NCI-H1417 treated with DMSO at 0.1 percent for 48 hours (cell line): ENCODE results near the gene CCDC33.

Source experiments
- DNase-seq: peaks from one replicate; lab custom pipeline; 2025; lab: John Stamatoyannopoulos, UW

The CCDC33 gene

DNA sequence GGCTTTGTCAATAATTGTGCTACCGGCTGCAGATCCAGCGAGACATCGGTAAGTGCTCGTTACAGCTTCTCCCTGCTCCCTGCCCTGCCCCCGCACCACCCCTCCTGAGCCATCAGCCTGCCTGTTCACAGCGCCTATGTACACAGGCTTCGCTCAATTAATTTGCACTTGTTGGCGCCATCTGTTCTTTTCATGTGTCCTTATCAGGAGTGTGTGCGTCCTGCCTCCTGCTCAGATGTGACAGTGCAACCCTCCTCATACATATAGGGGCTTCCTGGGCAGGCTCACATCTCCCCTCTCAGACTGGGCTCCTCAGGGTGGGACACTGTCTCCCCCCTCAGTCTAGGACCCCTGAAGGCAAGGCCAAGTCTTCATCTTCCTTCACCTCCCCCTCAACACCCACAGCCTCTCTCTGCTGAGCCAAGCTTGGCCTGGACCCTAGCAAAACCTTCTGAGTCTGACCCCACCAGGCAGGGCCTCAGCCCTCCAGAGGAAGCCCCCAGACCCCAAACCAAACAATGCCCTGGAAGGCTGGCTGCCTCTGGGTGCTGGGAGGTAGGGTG, 76.4 kb downstream of the CCDC33 start:
- peak; percentile 98 for DNase-seq

DNA sequence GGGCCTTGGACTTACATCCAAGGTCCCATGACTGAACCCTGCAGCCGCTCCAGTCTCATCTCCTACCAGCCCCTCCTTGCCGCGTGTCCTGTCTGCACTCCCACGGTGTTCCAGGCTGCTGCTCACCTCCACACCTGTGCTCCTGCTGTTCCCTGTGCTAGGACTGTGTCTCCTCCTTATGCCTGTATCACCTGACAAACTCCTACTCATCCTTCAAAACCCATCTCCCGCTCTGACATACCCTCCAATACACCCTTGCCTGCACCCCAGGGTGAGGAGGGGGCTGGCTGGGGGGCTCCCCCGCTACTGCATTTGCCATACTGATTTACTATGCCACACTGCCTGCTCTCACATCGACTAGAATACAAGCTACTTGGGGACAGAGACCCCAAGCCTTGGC, 77.8 kb downstream of the CCDC33 start:
- no peak for DNase-seq

DNA sequence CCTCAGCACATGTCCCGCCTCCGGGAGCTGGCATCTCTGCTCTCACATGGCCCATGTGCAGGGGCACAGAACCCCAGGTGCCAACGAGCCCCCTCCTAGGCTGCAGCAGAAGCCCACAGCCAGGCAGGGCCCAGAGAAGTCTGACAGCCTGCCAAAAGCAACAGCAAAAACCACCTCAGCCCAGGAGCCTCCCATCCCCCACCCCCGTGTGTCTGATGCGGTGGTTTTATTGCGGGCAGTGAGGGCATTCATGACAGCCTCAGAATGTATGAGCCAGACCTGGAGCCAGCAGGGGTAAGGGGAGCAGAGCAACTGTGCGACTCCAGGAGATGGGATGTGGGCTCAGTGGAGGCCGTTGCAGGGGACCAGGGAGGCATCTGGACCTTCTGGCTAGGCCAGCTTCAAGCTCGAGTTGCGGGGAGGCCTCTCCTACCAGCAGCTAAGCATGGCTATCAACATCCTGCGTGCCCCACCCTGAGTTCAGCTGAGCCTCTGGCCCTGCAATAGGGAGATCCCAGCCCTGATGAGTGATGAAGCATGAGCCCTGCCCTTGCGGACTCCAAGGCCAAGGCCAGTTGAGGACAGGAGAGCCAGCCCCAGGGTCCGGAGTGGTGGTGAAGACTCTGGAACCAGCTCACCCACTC, 78.8 kb downstream of the CCDC33 start:
- no peak for DNase-seq

DNA sequence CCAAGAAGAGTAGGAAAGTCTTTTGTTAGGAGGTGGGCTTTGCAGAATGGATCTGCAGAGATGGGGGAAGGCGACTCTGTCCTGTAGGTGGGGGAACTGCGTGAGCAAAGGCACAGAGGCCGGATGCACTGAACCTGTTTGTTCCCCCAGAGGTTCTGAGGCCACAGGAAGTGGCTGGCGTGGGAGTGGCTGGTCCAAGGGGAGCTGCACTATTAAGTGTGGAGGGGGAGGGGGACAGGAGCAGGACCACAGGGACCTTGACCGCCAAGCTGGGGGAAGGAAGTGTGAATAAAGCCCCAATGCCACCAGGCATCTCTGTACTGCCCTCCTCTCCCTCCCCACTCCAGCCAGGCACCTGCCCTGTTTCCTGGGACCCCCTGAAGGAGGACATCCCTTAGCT, 79.5 kb downstream of the CCDC33 start:
- no peak for DNase-seq

DNA sequence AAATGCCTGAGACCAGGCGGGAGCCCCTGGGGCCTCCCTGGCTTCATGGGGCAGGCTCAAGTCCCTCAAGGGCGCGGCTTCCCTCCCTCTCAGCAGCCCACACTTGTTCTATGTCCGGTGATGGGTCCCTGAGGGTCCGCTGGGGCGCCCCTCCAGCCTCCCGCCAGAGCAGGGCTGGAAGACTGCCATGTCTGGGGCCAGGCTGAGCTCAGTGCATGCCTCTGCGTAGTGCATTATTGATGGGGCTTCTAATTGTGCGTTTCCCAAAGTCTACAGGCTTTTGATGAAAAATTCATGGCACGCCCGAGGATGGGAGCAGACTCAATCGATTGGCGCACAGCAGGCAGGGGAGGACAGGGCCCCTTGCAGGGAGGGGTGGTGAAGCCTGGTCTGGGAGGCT, 80.0 kb downstream of the CCDC33 start:
- DNase-seq, result no peak

DNA sequence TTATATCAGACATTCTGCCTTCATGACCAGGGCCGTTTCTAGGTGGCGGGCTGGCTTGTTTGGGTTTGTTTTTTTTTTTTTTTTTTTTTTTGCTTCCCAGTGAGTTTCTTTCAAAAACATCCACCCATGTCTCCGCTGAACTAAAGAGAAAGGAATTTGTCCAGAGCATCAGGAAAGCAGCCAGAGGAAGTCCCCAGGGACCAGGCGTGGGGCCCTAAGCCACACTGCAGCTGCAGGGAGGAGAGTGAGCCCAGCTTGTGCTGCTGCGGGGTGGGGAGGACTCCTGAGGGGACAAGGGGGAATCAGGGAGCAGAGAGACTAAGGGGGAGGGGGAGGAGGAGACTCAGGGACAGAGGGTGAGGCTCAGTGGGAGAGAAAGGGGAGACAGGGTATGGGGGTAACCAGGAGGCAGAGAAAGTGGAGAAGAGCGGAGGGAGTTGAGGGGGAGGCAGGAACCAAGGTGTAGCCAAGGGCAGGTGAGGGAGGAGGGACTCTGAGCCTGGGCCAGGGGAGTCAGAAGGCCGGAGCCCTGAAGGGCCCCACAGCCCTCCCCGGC, 81.8 kb downstream of the CCDC33 start:
- peak; percentile 53 for DNase-seq

DNA sequence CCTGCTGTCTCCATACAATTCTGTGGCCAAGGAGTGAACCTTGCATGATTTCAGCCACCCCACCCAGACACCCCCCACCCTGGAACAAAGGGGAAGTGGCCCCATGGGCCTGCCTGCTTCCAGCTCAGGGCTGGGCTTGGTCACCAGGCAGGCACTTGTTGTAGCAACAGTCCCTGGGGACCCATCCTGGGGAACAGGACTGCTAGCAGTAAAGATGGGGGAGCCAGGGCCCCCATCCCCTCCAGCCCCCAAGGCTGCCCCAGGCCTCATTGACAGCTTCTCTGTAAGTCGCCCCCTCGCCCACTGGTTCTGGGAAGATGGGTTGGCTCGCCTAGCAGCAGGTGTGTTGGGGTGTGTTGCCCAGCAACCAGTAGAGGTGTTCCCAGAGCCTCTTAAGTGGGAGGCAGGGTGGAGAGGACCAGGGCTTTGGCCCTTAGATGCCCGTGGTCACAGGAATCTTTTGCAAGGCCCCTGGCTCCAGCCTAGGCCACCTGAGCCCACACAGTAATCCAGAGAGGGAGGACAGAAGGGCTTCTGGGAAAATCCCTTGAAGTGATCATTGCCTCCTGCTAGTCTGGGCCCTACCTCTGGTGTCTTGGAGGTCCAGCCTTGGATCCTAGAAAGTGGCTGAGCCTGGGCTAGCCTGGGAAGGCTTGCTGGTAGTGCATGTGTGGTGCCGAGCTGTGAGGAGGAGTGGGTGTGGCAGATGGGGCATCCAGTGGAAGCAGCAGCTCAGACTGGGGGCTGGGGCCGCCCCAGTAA, 82.4 kb downstream of the CCDC33 start:
- DNase-seq, result peak; percentile 35

DNA sequence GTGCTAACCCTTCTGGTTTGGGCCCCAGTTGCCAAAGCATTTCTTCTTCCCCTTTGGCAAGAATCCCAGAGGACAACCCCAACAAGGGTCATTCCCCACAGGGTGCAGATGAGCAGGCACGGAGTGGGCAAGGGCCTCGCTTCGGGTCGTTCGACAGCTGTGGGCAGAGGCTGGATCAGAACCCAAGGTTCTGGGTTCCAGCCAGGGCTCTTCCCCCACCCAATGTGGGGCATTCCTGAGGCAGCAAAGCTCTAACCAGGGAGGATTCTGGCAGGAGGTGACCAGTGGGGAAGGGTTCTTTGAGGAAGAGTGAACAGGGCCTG, 83.0 kb downstream of the CCDC33 start:
- DNase-seq, result no peak

DNA sequence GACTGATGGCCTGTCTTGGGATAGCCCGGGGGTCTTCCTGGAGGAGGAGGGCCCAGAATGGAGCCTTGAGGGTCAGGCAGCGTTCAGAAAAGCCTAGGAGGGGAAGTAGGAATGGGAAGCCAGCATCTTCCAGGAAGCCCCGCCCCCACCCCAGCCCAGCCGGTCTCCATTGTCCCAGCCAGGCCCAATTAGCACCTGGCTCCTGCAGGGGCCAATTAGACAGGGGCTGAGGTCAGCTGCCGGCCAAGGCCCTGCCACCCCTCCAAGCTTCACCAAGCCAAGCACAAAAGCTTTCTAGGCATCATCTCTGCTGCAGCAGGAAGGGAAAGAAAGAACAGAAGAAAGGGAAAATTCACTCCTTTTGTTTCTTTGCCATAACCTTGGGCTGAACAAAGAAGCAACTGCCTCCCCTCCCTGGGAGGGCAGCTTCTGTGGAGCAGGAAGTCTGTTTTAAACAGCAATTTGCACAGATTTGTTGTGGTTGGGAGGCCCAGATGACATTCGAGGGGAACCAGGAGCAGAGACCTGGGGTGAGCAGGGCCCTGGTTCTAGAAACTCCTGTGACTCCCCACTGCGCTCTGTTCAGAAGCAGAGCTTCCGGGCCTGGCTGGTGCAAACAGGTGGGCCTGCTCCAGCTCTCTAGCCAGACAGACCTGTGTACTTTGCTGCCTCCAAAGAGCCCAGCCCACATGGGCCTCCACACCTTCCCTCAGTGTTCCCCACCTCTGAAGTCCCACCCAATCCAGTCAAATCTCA, 83.6 kb downstream of the CCDC33 start:
- peak; percentile 74 for DNase-seq

DNA sequence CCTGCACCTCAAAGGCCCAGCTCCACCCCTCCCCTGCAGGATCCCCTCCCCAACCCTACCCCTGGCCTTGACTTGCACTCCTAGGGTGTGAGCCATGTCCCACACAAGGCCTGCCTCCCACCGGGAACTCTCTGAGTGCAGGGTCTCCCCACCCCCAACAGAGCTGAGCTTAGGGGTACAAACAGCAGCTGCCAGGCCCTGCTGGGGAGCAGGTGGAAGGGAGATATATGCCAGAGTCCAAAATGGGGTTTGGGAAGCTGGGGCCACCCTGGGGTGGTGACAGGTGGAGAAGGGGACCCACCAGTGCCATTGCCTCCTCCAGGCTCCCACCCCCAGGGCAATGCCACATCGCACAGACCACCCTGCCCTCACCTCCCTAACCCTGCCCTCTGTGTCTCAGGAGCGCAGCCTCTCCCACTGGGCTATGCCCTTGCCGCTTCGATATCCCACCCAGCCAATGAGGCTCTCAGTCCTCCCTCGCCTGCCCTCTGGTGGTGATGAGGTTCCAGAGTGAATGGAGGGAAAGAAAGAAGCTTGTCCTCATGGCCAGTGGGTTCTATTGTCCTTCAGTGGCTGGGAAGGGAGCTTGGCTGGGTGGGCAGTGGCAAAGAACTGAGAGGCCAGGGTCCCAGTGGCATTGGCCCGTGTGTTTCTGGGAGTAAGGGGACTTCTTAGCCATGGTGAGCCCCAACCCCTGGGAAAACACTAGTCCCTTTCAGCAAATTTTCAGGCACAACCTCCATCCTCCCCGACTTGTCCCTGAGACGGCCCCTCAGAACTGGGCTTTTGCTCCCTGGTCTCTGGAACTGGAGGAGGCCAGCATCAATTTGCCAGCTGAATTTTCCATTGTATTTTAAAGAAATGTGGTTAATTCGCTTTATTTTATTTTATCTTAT, 84.5 kb downstream of the CCDC33 start:
- DNase-seq, result peak; percentile 35

DNA sequence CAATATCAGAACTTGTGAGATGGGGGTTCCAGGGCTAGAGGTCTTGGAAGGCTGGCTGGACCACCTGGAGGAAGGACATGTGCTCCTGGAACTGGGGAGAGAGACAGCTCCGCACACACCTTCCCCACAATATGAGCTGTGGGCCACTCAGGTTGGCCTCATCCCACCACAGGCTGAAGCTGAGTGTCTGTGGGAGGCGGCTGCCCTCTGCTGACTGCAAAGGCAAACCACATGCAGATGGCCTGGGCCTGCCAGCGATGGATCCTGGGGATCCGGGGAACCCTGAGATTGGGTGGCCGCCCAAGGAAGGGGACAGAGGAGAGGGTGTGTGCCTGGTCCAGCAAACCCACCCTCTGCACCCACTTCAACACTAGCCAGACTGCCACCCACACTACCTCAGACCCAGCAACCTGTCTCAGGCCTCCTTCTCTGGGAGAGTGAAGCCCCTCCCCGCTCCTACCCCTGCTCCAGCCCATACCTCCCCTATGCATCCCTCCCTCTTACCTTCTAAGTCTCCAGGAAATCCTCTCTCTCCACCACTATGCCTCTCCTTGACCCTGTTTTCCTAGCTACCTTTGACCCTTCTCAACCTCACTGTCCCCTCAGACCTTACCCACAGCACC, 86.5 kb downstream of the CCDC33 start:
- DNase-seq, result no peak

DNA sequence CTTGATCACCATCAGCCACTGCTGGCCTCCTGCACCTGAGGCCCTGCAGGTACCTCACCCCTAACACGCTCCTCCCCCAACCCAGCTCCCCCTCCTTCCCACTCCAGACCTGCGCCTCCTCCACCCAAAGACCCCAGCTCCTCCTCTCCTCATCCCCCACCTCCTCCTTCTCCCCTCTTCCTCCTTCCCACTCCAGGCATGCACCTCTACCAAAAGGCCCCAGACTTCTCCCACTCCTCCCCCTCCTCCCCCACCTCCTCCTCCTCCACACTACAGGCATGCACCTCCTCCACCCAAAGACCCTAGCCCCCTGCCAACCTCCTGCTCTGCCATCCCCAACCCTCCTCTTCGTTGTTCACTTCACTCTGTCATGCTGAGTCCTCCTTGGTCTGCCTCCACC, 88.6 kb downstream of the CCDC33 start:
- no peak for DNase-seq

DNA sequence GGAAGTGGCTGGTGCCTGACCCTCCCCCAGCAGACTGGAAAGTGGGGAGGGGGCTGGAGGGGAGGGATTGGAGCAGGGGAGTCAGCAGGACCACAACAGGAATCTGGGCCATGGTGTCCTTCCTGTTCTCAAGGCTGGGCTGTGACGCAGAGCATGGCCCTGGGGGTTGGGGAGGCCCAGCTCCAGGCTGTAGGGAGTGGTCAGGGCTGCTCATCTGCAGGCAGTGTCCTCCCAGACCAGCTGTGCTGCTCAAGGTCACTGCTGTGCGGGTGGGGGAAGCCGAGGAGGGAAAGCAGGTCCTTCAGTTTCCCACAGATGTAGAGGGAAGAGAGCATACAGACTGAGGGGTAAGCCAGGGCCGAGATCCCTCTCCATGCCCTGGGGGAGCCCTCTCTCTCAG, 90.6 kb downstream of the CCDC33 start:
- DNase-seq, result no peak

DNA sequence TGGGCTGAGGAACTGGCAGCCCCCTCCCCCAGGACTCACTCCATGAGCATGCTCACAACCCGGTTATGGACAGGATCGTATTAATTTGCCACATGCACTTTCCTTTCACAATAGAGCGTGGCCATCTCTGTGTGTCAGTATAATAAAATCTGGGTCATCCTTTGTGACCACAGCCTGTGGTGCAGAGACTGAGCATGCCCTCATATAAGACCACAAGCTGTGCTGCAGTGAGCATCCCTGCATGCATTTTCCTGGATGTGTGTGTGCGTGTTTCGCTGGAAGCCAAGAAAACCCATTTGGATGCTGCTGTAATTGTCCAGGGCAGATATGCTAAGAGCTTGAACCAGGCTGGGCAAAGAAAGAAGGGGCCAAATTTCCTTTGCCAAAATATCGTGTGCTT, 91.6 kb downstream of the CCDC33 start:
- DNase-seq, result no peak

DNA sequence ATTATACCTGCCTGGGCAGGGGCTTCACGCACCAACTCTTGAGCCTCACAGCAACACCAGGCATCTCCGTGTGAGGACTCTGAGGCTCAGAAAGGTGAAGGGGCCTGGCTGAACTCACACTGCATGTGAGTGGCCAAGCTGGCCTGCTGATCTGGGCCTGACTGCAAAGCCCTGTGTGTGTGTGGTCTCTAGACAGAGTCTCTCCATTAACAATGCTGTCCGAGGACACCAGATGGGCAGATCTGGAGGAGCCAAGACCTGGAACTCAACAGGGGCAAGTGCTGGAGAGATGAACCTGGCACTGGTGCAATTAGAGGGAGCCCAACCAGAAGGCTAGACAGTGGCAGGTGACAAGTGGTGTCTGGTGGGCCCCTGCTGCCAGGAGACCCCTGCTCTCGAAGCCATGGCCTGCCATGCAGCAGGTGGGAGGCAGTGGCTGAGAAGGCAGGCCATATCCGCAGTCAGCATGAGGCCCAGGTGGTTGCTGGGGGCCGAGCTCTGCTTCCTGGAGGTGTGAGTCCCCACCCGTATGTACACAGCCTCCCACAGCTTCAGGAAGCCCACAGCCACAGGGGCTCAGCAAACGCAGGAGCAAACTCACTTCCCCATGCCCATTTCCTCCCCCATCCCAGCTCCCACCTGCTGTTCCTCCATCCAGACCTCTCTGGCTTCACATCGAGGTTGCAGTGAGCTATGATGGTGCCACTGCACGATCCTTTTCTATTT, 92.4 kb downstream of the CCDC33 start:
- peak; percentile 78 for DNase-seq

DNA sequence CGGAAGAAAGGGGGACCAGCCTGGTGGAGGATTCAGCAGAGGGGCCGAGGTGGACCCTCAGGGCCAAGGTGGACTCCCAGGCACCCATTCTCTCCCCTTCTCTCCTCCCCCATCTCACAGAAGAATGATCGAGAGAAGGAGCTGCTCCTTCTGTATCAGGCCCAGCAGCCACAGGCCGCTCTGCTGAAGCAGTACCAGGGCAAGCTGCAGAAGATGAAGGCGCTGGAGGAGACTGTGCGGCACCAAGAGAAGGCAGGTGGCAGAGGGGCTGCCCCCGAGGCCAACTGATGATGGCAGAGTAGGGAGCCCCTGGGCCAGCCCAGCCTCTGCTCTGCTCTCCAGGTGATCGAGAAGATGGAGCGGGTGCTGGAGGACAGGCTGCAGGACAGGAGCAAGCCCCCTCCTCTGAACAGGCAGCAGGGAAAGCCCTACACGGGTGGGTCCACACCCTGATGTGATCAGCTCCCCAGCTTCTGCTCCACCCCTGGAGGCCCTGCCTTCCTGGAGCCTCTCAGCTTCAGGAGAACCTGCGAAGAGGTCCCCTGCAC, 94.8 kb downstream of the CCDC33 start:
- DNase-seq, result no peak

DNA sequence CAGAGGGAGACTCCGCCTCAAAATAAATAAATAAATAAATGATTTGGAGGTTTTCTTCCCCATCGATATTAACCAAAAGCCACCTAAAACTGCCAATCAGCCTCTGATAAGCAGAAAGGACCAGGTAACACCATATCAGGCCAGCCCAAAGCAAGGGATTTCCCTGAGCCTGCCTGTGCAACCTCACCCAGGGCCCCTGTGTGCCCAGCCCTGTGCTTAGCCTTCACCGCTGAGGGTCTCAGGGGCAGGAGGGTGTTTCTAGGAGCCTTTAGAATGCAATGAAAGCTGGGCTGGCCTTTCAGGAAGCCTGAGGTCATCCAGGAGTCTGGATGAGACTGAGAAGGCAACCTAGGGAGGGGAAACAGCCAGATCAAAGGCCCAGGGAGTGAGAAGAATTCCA, 95.9 kb downstream of the CCDC33 start:
- no peak for DNase-seq

DNA sequence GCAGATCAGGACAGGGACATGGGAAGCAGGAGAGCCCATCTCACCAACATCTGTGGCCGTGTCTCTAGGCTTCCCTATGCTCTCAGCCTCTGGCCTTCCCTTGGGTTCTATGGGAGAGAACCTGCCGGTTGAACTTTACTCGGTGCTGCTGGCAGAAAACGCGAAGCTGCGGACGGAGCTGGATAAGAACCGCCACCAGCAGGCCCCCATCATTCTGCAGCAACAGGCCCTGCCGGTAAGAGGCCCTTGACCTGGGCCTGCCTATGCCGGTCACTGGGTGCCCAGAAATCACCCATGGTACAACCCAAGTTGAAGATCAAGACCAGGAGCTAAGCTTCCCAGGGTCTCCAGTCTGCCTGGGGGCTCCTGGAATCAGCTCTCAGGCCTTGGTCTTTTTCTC, 96.5 kb downstream of the CCDC33 start:
- DNase-seq, result no peak

DNA sequence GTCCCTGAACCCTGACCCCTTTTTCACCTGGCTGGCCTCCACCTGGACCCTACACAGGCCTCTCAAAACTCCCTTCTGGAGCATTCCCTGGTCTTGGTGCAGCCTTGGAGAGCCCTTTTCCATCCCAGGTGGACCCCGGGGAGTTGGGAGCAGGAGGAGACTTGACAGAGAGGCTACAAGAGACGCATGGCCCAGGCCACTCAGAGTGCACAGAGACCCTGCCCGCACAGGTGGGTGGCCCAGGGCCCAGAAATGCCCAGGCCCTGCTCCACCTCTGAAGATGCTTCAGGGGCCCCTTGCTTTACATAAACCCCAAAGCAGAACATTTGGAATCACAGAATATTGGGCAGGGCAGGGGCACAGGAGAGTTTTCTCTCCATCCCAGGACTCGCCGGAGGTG, 97.0 kb downstream of the CCDC33 start:
- no peak for DNase-seq

DNA sequence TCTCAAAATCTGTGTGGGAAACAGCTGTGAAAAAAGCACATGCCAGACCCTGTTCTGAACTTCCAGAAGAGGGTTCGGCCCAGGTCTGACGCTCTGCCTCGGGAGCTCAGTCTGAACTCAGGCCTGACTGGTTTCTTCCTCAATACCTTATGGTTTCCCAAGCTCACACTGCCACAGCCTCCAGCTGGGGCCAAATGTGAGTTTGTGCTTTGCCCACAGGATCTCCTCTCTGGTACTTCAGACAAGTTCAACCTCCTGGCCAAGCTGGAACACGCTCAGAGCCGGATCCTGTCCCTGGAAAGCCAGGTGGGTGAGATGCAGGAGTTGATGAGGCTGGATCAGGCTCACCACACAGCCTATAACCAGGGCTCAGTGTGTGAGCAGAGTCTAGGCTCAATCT, 97.5 kb downstream of the CCDC33 start:
- DNase-seq, result no peak
